ENCODE data around the gene SRSF1. TPM values are rescaled to one million over a fixed set of nuclear protein-coding genes. Genes with fewer than 3 reads are reported as not detected.

The SRSF1 gene
- polyA plus RNA-seq, 3 donors = 51.2 to 72.1 (median 61.6) TPM

- H4K20me1 ChIP-seq (ENCODE audit: insufficient read depth, low read length) = no peaks in the 10 kb centered on the region
- H3K9me3 Mint-ChIP-seq = no peaks in the 10 kb centered on the region
- WGBS (ENCODE audit: insufficient coverage) = no CpG with 5 or more reads among the region's 1 CpG
- H3K4me1 ChIP-seq (ENCODE audit: control insufficient read depth in 1 of 2, insufficient read depth in 2 of 2, low read length in 2 of 2) = no peaks in the 10 kb centered on the region
- H3K4me1 Mint-ChIP-seq = no peaks in the 10 kb centered on the region
- H3K4me3 ChIP-seq (replicated peaks in 1 of 3; ENCODE audit: low read depth in 2 of 3, low read length in 3 of 3) = no peak overlapping the region
- no peak overlapping the region for H3K27ac ChIP-seq (ENCODE audit: low read depth in 1 of 2, low read length in 2 of 2)
- H3K4me3 Mint-ChIP-seq = no peak overlapping the region
- no peak for DNase-seq
- H3K27me3 ChIP-seq (ENCODE audit: control insufficient read depth in 2 of 2, insufficient read depth in 2 of 2, low read length in 2 of 2) = peaks cover 0 to 3% of the 10 kb centered on the region in 2 donors
- no peak overlapping the region for H2AFZ ChIP-seq (ENCODE audit: insufficient read depth, low read depth, low read length, poor library complexity, severe bottlenecking)
- peaks cover 2 to 9% (median 3%) of the 10 kb centered on the region in 3 donors for H3K27me3 Mint-ChIP-seq (ENCODE audit: low read depth in 3 of 3)
- no peaks in the 10 kb centered on the region for H3K36me3 Mint-ChIP-seq
- H3K9me3 ChIP-seq (replicated peaks in 1 of 2; ENCODE audit: control insufficient read depth in 1 of 2, insufficient read depth in 1 of 2, low read length in 2 of 2) = no peaks in the 10 kb centered on the region
- H3K36me3 ChIP-seq (replicated peaks in 1 of 2; ENCODE audit: control insufficient read depth in 1 of 2, insufficient read depth in 2 of 2, low read length in 2 of 2) = no peaks in the 10 kb centered on the region
- no peak overlapping the region for H3K4me2 ChIP-seq (replicated peaks; ENCODE audit: extremely low read depth, low read length, poor library complexity, severe bottlenecking)
- H3K27ac Mint-ChIP-seq = no peak overlapping the region
- no peak for TF ChIP-seq CTCF (IDR thresholded peaks at IDR 0.05)
- intact Hi-C loops (cut with micrococcal nuclease) = no loop called here
- no peaks in the 10 kb centered on the region for H3K79me2 ChIP-seq (ENCODE audit: insufficient read depth, low read length)
- H3K9ac ChIP-seq (ENCODE audit: insufficient read depth, low read length, poor library complexity, severe bottlenecking) = no peak overlapping the region
These were observed 45.4 kb upstream of the SRSF1 start for GRCh38 chr17:58052407-58052806.

GRCh38 chr17:58051468-58051867 lies 44.4 kb upstream of the SRSF1 start:
- no peak for DNase-seq
- no peaks in the 10 kb centered on the region for H4K20me1 ChIP-seq (ENCODE audit: insufficient read depth, low read length)
- no peak overlapping the region for H3K4me3 ChIP-seq (replicated peaks in 1 of 3; ENCODE audit: low read depth in 2 of 3, low read length in 3 of 3)
- Mint-ChIP-seq H3K4me1 (no peaks in the 10 kb centered on the region), H3K27me3 (ENCODE audit: low read depth in 3 of 3) (peaks cover 2 to 7% (median 2%) of the 10 kb centered on the region in 3 donors), H3K27ac (no peak overlapping the region), H3K9me3 (no peaks in the 10 kb centered on the region), H3K4me3 (no peak overlapping the region), H3K36me3 (no peaks in the 10 kb centered on the region)
- H2AFZ ChIP-seq (ENCODE audit: insufficient read depth, low read depth, low read length, poor library complexity, severe bottlenecking) = no peak overlapping the region
- intact Hi-C loops (cut with micrococcal nuclease) = no loop called here
- no peak for TF ChIP-seq CTCF (IDR thresholded peaks at IDR 0.05)
- H3K79me2 ChIP-seq (ENCODE audit: insufficient read depth, low read length) = no peaks in the 10 kb centered on the region
- H3K27me3 ChIP-seq (ENCODE audit: control insufficient read depth in 2 of 2, insufficient read depth in 2 of 2, low read length in 2 of 2) = peaks cover 0 to 3% of the 10 kb centered on the region in 2 donors
- no peaks in the 10 kb centered on the region for H3K9me3 ChIP-seq (replicated peaks in 1 of 2; ENCODE audit: control insufficient read depth in 1 of 2, insufficient read depth in 1 of 2, low read length in 2 of 2)
- no peaks in the 10 kb centered on the region for H3K36me3 ChIP-seq (replicated peaks in 1 of 2; ENCODE audit: control insufficient read depth in 1 of 2, insufficient read depth in 2 of 2, low read length in 2 of 2)
- no peak overlapping the region for H3K4me2 ChIP-seq (replicated peaks; ENCODE audit: extremely low read depth, low read length, poor library complexity, severe bottlenecking)
- no peak overlapping the region for H3K27ac ChIP-seq (ENCODE audit: low read depth in 1 of 2, low read length in 2 of 2)
- 80% methylated on average over 1 of the region's 1 CpG for WGBS (ENCODE audit: insufficient coverage)
- no peak overlapping the region for H3K9ac ChIP-seq (ENCODE audit: insufficient read depth, low read length, poor library complexity, severe bottlenecking)
- no peaks in the 10 kb centered on the region for H3K4me1 ChIP-seq (ENCODE audit: control insufficient read depth in 1 of 2, insufficient read depth in 2 of 2, low read length in 2 of 2)
